Neuron (in vitro differentiated cells): ENCODE measurements around the gene GRAMD4.
A peak's percentile ranks its signal among the peaks of the same experiment; 100 is the strongest.

Source experiments
- H2AFZ ChIP-seq: one replicate; pipeline ENCODE4 v1.6.1; 2013; ENCODE audit warnings: low read depth, mild to moderate bottlenecking, inconsistent platforms, low read length, moderate library complexity
- H3K27me3 ChIP-seq: one replicate; pipeline ENCODE4 v1.6.1; 2013; ENCODE audit warnings: low read length; ENCODE audit not compliant: insufficient read depth
- H3K36me3 ChIP-seq: one replicate; pipeline ENCODE4 v1.6.1; 2013; ENCODE audit warnings: low read length; ENCODE audit not compliant: insufficient read depth
- H3K4me1 ChIP-seq: one replicate; pipeline ENCODE4 v1.6.1; 2013; ENCODE audit warnings: low read length; ENCODE audit not compliant: insufficient read depth
- H3K4me3 ChIP-seq: 2 replicates; pipeline ENCODE4 v1.5.1; 2013; ENCODE audit warnings: mild to moderate bottlenecking, low read length, moderate library complexity
- H3K9me3 ChIP-seq: one replicate; pipeline ENCODE4 v1.6.1; 2013; ENCODE audit warnings: low read length

Gene GRAMD4, protein sequence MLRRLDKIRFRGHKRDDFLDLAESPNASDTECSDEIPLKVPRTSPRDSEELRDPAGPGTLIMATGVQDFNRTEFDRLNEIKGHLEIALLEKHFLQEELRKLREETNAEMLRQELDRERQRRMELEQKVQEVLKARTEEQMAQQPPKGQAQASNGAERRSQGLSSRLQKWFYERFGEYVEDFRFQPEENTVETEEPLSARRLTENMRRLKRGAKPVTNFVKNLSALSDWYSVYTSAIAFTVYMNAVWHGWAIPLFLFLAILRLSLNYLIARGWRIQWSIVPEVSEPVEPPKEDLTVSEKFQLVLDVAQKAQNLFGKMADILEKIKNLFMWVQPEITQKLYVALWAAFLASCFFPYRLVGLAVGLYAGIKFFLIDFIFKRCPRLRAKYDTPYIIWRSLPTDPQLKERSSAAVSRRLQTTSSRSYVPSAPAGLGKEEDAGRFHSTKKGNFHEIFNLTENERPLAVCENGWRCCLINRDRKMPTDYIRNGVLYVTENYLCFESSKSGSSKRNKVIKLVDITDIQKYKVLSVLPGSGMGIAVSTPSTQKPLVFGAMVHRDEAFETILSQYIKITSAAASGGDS

DNA sequence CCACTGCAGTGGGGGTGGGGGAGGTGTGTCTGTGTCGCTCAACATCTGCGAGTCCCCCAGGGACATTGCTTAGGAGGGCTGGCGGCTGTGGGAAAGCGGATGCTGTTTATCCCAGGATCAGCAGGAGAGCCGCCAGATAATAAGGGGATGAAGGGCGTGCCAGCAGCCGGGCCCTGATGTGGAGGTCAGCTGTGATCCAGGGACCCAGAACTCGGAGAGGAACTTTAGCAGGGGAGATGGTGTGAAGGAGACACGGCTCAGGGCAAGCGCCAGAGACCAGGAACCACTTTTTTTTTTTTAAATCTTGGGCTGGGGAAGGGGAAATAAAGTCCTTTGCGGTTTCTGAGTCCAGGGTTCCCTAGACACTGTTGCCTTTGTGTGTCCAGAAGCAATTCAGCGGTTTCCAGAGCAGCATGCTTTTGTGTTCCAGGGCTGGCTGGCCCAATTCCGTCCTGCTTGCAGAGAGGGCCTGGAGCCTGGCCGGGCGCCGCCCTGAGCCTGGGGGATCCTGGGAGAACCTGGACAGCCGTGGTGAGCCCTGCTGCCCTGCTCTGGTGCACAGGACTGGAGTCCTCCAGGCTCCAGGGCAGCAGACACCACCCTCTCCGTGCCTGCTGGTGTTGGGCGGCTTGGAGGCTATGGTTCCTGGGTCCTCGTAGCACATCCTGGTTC is at the start of gene GRAMD4:
TSS of gene GRAMD4 (plus strand) at position 557 of the 672 bp plus-strand sequence. CDS start 6,414 bp downstream, outside the sequence.
- Histone ChIP-seq H3K36me3 (no peaks in the 10 kb centered on the region), H3K4me3 (no peak within 1 kb of the TSS), H3K4me1 (peaks cover 5% of the 10 kb centered on the region)

DNA sequence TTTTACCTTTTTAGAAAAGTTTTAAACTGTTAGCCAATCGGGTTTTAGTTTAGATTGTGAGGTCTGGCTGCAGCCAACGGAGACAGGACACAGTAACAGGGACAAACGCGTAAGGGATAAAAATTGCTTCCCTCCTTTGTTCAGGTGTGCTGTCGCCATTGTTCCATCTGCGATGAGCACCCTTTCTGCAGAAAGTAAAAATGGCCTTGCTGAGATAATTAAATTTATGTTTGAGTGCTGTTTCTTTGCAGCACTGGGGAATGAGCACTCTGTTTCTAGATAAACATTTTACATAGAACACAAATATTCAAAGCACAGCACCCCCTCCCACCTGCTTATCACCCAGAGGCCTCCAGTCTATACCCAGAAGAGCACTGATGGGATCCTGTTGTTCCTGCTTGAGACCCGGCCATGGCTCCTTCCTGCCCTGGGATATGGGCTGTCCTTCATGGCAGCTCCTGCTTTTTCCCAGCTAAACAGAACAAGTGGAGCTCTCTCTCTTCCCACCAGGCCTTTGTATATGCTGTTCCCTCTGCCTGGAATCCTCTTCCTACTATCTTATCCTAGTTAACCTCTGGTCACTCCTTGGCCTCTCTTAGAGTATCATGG is 48.4 kb upstream of the GRAMD4 start:
- no peak overlapping the region for H3K4me3 ChIP-seq
- H3K4me1 ChIP-seq: no peaks in the 10 kb centered on the region
- H3K36me3 ChIP-seq: no peaks in the 10 kb centered on the region

More for the DNA sequence above, at the start of gene GRAMD4:
- no peaks in the 10 kb centered on the region for H3K27me3 ChIP-seq
- no peak within 1 kb of the TSS for H2AFZ ChIP-seq
- H3K9me3 ChIP-seq: no peaks in the 10 kb centered on the region

DNA sequence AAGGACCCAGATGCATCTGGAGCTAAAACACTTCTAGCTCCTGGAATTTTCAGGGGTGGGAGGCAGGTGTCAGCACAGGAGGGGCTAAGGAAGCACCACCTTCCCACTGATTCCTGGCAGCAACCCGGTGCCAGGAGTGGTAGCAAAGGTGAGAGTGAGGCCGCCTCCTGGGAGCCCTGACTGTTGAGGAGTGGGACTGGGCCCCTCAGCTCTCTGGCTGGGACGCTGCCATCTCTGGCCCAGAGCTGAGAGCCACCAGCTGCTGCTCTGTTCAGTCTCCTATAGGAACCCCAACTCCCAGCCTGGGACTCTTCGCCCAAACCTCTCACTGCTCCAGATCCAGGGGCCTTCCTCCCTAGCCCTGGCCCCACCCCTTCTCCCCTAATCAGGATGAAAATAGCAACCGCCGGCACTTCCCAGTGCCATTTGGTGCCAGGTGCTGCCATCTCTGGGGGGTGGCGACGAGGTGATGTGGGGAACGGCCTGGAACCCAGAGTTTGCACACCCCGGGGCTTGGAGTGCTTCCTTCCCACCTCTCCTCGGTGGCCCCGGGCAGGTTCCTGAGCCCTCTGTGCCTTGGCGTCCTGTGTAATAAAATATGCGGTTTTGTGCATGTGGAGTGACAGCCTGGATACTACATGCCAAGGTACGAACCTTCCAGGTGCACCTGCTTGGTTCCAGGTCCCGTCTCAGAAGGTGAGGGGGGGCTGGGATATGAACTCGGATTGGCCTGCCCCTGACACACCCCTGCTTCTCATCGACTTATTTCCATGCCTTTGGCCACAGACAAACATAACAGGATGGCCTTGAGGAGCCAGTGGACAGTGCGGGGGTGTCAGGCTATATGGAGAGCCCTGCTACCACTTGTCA is 47.0 kb upstream of the GRAMD4 start:
- Histone ChIP-seq H3K27me3 (peaks cover 3% of the 10 kb centered on the region), H3K4me1 (peaks cover 7% of the 10 kb centered on the region), H2AFZ (no peak overlapping the region), H3K36me3 (no peaks in the 10 kb centered on the region), H3K4me3 (no peak overlapping the region), H3K9me3 (peaks cover 8% of the 10 kb centered on the region)

More for the DNA sequence above, 48.4 kb upstream of the GRAMD4 start:
- H3K9me3 ChIP-seq: peaks cover 8% of the 10 kb centered on the region
- peaks cover 3% of the 10 kb centered on the region for H3K27me3 ChIP-seq
- H2AFZ ChIP-seq: no peak overlapping the region

DNA sequence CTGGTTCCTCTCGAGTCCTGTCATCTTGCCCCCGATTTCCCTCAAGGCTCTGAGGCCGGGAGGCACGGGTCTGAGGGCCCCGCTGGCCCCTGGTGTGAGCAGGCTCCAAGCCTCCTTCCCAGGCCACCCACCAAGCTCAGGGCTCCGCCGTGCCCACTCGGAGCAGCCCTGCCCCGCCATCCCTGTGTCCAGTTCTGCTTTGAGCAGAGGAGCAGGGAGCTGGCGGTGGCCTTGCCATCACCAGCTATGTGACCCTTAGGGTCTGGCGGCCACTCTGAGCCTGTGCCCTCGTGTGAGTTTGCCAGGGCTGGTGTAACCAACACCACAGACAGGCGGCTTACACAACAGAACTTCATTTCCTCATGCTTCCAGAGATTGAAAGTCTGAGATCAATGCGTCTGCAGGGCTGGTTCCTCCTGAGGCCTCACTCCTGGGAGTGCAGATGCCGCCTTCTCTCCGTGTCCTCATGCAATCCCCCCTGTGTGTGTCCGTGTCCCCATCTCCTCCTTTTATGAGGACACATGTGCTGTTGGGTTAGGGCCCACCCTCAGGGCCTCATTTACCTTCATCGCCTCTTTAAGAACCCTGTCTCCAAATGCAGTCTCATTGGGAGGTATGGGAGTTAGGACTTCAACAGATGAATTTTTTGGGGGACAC is 46.3 kb upstream of the GRAMD4 start:
- peaks cover 8% of the 10 kb centered on the region for H3K9me3 ChIP-seq

DNA sequence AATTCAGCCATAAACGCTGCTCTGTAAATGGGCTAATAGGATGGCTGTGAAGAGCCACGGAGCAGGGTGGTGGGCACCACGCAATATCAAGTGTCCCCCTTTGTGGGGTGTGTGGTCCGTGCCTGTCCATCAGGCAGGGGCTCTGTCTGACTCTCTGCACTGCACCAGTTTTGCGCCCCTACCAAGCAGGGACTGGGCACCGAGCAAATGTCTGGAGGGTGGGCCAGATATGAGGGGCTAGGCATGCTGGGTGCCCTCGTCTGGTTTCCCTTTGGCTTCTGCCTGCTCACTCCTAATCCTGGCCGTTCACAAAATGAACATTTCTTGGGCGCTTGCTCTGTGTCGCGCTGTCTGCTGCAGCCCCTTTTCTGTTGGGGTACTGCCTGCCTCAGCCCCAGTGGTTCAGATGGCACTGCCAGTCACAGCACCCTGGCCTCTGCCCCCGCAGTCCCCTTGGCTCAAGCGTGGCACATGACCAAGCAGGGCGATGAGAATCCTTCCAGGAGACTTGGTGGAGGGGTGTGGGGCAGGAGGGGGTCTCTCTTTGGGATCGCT is 45.7 kb upstream of the GRAMD4 start:
- H3K4me1 ChIP-seq: peaks cover 16% of the 10 kb centered on the region
- H3K4me3 ChIP-seq: no peak overlapping the region
- H3K36me3 ChIP-seq: no peaks in the 10 kb centered on the region
- H2AFZ ChIP-seq: no peak overlapping the region
- H3K27me3 ChIP-seq: peaks cover 3% of the 10 kb centered on the region
- H3K9me3 ChIP-seq: peaks cover 8% of the 10 kb centered on the region

More for the DNA sequence above, 46.3 kb upstream of the GRAMD4 start:
- no peaks in the 10 kb centered on the region for H3K36me3 ChIP-seq
- H3K27me3 ChIP-seq: peaks cover 3% of the 10 kb centered on the region
- no peak overlapping the region for H3K4me3 ChIP-seq
- no peak overlapping the region for H2AFZ ChIP-seq
- peaks cover 15% of the 10 kb centered on the region for H3K4me1 ChIP-seq

DNA sequence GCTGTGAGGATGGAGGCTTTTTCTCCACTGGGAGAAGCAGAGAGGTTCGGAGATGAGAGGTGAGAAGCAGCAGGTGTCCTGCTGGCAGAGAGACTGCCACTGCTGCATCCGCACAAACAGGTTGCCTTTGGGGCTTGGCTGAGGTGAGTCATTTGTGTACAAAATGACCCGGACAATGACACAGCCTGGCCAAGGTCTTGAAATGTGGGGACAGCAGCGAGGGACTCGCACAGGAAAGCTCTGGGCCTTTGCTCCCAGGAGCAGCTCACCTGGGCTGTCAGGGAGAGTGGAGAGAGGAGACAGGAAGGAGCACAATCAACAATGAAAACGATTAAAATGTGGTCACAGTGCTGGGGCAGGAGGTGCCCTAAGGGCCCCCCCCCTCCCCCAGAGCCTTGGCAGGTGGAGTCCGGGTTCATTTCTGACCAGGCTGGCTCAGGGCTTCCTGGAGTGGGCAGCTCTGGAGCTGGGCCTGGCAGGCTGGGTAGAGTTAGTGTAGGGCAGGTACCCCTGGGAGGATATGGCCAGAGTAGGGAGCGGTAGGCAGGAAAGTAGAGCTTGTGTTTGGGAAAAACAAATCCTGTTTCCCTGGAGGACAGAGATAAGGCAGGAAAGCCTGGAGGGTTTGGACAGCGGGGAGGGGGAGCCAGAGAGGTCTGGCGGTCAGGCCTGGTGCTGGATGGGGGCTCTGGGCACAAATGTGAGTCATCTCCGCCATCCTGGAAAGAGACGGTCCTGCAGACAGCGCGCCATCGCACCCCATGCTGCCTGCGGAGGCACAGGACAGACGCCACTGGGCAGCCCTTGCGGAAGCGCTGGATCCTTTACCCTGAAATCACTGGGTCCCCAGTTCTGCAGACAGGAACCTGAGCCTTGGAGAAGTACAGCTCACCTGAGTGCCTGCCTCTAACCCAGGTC is 44.9 kb upstream of the GRAMD4 start:
- peaks cover 8% of the 10 kb centered on the region for H3K9me3 ChIP-seq
- H3K4me3 ChIP-seq: no peak overlapping the region
- H2AFZ ChIP-seq: no peak overlapping the region
- peaks cover 19% of the 10 kb centered on the region for H3K4me1 ChIP-seq
- H3K36me3 ChIP-seq: no peaks in the 10 kb centered on the region
- no peaks in the 10 kb centered on the region for H3K27me3 ChIP-seq

DNA sequence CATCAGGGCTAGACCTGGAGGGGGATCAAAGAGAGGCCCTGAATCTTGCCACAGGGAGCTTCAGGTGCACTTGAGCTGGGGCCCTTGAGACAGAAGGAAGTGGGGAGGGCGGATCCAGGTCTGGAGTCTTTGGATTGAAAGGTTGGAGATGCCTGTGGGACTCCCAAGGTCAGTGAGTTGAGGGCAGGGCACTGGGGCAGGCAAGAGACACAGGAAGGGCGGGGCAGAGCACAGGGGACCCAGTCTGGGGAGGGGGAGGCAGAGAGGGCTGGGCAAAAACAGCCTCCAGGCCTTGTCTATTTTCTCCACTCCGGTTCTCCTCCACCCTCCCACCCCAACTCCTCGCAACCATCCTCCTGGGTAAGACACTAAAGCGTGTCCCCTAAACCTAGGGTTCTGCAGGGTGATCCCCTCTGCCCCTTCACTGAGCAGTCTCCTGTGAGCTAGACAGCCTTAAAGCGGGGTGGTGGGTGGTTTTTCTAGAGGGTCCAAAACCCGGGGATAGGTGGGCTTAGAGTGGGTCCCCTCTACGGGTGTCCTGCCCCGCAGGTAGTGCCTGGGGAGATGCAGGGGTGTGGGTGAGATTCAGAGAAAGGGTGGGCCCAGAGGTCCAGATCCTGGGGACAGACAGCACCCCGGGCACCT is 44.2 kb upstream of the GRAMD4 start:
- peaks cover 19% of the 10 kb centered on the region for H3K4me1 ChIP-seq
- no peaks in the 10 kb centered on the region for H3K27me3 ChIP-seq
- H3K36me3 ChIP-seq: no peaks in the 10 kb centered on the region
- H2AFZ ChIP-seq: no peak overlapping the region
- H3K9me3 ChIP-seq: peaks cover 8% of the 10 kb centered on the region
- peak overlapping the region; percentile 25 for H3K4me3 ChIP-seq

DNA sequence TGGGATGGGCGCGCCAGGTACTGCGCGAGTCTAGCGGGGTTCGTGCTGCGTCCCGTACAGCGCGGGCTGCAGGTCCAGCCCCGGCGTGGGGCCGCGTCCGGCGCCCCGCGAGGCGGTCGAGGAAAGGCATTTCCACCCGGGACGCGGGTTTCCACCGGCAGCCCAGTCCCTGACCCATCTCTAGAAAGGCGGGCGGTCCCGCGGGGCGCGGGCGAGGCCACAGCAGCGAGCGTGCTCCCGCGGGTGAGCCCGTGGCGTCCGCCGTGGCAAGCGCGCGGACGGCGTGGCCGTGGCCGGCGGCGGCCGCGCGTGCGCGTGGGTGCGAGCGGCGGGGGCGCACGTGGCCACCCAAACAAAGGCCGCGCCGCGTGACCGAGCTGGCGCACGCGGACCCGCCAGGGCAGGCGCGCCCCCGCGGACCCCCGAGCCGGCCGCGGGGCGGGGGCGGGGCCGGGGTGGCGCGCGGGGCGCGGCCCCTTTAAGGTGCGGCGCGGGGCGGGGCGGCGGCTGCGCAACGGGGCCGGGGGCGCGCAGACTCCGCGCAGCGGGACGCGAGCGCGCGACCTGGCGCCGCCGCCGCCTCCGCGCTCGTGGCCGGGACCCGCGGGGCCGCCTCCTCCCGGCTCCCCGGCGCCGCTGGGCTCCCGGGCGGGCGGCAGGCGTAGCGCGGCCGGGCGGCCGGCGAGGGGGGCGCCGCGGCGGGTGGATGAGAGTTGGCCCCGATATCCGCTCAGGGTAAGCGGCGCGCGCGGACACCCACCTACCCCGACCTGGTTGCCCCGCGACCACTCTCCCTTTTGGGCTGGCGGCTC is 43.4 kb upstream of the GRAMD4 start:
- H3K4me3 ChIP-seq: peak overlapping the region; percentile 62
- peaks cover 19% of the 10 kb centered on the region for H3K4me1 ChIP-seq
- no peaks in the 10 kb centered on the region for H3K36me3 ChIP-seq
- H2AFZ ChIP-seq: no peak overlapping the region
- H3K9me3 ChIP-seq: peaks cover 6% of the 10 kb centered on the region
- H3K27me3 ChIP-seq: no peaks in the 10 kb centered on the region

DNA sequence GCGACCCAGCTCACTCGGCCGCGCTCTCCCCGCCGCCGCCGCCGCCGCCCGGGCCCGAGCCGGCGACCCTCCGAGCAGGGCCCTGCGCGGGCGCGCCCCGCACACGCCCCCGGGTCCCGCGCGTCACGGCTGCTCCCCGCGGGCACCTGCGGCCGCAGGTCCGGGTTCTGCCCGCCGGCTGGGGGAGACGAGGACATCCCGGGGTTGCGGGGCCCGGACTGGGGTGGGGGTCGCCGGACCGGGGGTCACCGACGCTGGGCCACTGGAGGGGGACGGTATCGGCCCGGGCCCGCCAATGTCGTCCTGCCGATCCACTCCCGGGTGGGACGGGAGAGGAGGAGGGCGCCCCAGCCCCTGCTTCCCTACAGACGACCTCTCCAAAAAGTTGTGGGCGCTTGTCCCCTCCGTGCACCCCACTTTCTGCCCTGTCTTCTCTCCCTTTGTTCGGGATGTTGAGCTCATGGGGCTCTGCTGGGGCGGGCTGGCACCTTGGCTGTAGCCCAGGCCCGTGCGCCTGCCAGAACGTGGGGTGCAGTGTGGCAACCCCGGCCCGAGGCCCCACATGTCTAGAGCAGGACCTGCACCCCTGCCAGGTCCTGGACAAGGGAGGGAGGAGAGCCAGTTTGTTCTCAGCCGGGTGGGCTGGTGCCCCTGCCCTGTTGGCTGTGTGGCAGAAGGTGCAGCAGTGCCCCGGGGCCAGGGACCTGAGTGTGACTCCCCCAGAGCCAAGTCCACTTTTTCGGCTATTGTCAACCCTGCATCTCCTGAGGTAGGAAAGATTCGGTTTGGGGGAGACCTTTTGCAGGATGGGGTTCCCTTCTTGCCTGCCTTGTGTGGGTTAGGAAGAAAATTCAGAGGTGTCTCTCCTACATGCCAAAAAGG is 42.6 kb upstream of the GRAMD4 start:
- peaks cover 19% of the 10 kb centered on the region for H3K4me1 ChIP-seq
- H3K36me3 ChIP-seq: no peaks in the 10 kb centered on the region
- no peaks in the 10 kb centered on the region for H3K27me3 ChIP-seq
- peaks cover 4% of the 10 kb centered on the region for H3K9me3 ChIP-seq
- H2AFZ ChIP-seq: peak overlapping the region; percentile 34
- H3K4me3 ChIP-seq: peak overlapping the region; percentile 62
